HL-60/S4 treated with retinoic acid at 250 ng/mL for 4 days and 3 days (cell line): Measurements from ENCODE around the gene CACNA2D3.

ENCODE experiments used
- in situ Hi-C: fragments of 300-500 bp; cut with MboI; formaldehyde crosslinking; loops from 2 replicates; pipeline ENCODE4 v1.7.0; 2022; ENCODE audit warnings: low sequenced_read_pairs

Gene CACNA2D3

DNA sequence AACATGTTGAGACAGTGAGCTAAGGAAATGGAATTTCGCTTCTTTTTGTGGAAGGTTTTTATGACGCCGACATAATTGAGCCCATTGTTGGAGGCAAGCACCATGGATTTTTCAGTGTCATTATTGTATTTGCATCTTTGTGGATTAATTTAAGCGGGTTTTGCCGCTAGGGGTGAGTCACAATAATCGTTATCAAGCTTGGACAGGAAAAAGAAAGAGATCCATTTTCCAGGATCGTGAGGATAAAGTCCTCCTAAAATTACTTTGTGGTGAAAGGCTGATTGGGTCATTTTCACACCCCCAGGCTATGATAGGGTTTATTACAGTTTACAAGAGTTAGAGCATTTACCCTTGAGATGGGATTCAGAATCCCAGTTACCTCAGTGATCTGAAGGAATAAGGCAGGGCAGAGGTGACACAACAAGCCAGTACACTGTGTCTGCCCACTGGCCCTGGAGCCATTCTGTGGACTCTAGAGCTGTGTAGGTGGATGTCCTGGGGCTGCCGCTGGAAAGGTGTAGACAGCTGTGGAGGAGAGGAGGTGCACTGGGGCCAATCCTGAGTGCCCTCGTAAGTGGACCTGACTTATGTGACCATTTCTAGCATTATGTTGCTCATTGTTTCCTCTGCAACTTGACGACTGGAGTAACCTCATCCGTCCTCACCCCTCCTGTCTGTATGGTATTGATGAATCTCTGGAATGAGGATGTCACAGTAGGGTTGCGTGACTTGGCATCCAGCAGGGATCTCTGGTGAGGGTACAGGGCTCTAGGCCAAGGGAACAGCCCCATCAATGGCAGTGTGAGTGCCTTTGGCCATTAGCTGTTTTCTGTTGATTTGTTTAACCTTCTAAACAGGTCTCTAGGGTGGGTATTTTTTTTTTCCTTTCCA, 435.4 kb downstream of the CACNA2D3 start:
- in situ Hi-C loops, result no loop called here

DNA sequence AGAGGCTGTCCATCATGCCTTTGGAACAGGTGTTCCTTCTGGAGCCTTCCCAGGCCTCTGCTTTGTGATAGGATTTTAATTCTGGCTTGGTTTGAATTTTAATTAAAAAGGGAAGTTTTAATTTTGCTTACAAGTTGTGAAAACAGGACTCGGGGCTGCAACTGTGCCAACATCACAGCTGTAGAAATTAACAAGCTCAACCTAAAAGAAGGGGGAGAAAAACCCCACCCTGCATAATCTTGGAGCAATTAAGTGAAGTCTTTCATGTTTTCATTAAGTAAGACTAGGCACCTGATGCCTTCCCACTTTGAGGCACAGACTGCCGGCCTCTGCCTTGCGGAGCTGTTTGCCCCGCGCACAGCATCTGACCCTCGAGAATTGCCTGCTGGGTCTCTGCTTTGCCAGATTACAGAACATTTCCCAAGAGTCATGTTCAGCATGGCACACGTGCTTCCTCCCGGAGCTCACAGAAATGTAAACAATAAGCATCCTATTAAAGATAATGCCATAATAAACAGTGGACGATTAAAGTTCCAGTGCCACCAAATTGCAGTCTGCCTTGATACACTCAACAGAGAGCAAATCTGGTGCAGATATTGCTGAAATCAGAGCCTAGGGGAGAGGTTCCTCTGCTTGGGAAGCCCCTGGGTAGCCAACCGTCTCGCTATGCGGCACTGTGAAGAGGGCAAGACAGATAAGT, 441.3 kb downstream of the CACNA2D3 start:
- in situ Hi-C loops, result no loop called here

DNA sequence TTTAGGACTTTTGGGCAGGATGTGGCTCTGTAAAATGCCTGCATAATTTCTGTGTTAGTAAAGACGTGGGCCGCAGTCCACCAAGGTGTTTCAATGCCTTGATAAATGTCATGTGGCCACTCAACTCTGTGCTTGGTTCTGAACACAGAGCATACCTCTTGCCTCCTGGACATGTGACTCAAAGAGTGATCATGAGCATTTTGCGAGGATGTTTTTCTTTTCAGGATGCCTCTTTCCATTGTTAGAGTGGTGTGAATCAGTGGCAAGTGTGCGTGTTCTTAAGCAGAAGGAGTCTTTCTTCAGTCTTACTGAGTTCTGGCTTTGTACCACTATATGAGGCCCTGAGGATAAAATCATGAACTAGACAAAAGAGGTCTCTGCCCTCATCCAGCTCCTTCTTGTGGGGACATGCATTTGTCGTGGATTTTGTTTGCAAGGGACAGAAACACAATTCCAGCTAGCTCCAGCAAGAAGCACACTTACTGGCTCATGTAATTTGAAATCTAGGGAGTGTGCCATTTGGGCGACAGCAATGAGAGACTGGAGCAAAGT, 442.1 kb downstream of the CACNA2D3 start:
- in situ Hi-C loops, result no loop called here

DNA sequence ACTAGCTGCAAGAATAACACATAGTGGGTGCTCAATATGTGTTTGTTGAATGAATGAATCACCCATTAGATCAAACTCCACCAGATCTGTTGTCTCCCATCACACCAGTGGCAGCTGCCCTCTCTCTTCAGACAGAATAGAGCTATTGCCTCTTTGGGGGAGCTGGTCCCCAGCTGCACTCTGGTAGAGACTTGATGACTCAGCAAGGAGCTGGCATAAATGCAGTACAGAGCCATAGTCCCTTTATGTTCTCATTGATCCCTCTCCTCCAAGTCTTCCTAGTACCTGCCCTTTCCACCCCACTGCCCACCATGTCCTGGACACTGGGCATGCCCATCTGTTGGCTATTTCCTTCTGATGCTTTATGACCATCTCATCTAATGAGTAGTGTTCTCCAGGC, 443.6 kb downstream of the CACNA2D3 start:
- in situ Hi-C loops, result no loop called here

DNA sequence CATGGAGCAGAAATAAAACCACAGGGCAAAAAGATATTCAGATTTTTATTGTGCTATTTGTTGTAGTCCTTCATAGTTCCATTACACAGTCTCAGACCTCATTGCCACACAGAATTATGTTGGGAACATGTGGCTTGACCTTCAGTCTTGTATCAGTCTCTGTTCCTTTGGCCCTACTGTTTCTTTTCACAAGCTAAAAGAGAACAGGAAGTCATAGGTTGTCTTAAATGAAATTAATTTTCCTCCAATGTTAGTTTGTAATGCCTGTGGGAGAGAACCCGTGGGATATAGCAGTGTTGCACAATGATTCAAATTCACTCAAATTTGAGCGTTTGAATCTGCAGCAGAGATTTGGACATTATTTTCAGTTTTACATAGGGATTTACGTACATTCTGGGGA, 445.6 kb downstream of the CACNA2D3 start:
- in situ Hi-C loops, result no loop called here

DNA sequence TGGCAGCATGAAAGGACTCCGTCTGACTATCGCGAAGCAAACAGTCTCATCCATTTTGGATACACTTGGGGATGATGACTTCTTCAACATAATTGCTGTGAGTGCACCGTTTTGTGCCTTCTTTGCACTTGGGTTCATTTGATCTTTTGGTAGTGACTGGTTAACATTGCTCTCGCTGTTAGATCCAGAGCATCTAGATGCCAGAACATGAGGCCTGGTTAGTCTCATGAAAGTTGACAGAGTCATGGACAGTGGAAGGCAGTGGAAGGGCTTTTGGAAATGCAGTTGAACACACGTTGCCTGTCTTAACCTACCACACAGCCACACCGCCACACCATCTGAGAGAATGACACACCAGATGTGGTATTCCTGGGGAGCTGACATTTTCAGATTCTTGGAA, 447.7 kb downstream of the CACNA2D3 start:
- in situ Hi-C loops, result no loop called here

DNA sequence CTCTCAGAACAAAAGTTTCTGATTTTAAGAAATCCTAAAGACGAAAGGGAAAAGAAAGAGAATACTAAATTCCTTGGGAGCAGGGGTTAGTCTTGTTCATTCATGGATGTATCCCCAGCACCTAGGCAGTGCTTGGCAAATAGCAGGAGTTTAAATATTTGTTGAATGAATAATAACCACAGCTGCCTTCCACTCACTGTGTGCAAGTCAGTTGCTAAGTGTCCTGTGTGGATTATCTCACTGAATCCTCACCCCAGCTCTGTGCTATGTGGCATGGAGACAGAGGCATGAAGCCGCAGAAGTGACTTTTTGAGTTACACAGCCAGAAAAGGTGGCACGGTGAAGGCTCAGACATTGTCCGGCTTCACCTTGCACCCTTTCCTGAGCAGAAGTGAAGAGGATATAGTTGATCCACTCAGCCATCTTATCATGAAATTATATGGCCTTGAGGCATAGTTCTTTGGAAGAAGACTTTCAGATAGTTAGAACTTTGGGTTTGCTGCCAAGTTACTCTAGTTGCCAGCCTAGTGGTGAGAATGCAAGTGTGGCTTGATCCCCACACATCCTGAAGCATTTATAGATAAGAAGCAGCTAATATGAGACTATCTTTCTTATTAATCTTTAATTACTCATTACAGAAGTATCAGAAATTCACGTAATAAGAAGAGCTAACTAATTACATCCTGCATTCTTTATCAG, 450.0 kb downstream of the CACNA2D3 start:
- in situ Hi-C loops, result no loop called here

DNA sequence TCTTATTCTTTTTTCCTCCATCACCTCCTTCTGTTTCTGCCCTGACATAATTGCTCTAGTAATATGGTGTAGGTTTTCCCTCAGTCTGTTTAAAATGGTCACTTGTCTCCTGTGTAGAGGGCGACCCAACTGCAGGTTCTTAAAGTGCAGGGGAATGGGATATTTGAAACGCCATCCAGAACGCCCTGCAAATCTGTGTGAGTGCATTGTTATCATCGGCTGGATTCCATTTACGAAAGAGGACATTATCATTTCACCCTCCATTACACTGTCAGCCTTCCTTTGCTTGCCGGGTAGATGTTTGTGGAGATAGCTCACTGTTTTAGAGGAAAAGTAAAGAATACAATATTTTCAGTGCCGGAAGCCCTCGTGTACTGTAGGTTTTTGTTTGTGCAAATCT, 451.5 kb downstream of the CACNA2D3 start:
- in situ Hi-C loops, result no loop called here

DNA sequence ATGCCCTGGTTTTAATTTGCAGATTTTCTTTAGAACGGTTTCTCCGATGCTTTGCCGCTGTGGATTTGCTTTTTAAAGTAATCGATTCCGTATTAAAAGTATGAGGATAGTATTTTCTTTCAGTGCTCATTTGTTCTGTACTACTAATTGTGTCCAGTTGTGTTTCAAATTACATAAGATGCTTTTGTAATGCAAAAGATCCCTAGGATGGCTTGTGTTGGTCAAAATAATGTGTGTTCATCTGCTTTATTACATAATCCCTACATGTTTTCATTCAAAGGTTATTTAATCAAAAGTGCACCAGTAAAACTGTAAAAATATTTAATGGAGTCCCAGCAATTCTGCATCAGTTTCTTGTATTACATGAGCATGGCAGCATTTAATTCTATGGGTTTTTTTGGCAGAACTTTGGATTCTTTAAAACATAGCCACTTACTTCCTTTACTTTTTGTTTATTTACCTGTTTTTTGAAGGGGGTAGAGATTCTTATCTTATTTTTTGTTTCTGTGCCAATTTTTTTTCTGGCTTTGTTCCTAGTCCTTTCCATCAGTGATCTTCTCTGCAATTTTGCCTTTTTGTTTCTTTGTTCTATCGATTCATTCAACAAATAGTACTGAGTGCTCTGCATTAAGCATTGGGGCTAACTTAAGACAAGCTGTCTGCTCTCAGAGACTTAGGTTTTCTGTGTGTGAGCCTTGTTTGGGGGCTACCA, 452.7 kb downstream of the CACNA2D3 start:
- in situ Hi-C loops, result no loop called here

DNA sequence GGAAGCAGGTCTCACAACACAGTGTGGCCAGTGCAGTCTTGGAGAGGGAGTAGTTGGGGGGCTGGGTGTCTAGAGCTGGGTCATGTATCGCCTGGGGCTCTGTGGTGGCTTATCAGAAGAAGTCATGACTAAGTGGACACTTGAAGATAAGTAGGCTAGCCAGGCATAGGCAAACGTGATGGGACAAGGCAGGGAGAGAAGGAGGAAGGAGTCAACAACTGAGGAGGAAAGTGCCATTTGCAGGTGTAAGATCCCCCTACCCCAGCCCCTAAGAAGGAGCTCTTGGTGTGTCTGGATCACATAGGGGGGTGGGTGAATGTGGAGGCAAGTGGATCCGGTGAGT, 453.2 kb downstream of the CACNA2D3 start:
- in situ Hi-C loops, result no loop called here

DNA sequence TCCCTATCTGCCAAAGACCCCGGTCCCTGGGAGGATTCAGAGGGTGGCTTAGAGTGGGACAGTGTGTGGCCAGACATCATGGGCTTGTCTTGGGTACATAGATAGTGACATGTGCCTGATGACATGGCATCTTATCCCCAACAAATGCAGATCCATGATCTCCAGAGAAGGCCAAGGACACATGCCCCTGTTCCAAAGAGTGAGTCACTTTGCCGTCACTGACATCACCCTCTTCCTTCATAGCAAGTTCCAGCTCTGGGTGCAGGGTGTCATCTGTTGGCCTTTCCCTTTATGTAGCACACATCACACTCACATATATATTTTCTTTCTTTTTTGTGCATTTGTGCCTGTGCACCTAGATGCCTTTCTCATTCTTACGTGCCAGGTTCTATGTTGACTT, 455.0 kb downstream of the CACNA2D3 start:
- in situ Hi-C loops, result no loop called here

DNA sequence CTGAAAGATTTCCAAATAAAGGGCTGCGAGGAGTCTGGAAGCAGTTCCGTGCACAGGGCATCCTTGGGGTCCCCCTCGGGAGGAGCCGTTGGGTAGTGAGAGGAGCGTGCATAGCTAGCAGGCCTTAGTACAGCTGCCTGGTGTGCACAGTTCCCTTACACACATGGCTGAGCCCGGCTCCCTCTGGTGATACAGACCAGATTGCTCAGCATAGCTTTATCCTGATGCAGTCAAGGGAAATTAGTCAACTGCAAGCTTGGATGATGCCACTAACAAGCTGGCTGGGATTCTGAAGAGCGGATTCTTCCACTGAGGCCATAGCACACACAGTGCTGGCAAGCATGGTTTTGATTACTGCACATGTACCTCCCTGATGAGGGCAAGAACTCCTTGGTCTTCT, 456.1 kb downstream of the CACNA2D3 start:
- in situ Hi-C loops, result no loop called here

DNA sequence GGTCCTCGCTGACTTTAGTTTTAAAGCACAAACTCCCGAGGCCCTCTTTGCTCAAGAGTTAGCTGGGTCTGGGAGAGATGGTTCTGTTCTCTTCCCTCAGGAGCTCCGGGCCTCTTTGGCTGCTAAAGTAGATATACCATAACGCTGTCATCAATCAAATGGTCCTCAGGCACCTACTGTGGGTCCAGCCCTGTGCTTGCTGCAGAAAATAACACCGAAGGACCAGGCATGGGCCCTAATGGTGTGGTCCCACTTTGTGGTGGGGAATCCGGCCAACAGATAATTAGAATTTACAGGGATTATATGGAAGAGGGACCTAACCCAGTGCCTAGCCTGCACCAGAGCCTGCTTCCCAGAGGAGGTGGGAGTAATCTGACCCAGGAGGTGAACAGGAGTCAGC, 458.1 kb downstream of the CACNA2D3 start:
- in situ Hi-C loops, result no loop called here

DNA sequence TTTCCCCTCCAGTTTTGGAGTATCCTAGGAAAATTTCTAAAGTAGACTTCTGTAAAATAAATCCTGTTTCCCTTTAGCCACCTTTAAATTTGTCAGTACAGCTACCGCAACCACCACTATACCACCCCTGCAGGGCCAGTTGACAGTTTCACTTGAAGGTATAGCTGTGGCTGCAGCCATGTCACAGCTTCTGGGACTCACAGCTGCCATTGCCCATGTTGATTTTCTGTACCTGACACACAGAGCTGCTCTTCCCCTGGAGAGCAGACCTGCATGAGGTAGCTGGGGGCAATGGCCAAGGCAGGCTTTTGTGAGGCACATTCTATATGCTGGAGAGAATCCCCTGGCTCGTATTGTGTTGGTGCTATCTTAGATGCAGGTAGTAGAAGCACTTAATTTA, 460.1 kb downstream of the CACNA2D3 start:
- in situ Hi-C loops, result no loop called here

DNA sequence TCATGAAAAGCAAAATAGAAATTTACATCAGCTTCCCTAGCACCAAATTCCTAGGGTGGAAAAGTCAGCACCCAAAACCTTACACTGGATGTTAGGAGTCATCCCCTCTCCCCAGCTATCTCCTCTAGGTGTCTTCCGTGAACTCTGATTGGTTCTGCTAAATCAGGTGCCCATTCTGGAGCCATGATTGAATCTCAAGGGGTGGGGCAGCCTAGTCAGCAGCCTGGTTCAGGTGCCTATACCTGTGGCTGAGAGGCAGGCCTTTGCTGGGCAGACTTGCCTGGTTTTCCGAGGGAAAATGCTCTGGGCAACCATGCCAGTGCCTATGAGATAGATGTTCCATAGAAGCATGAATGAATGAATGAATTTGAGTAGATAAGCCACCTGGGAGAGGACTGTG, 468.8 kb downstream of the CACNA2D3 start:
- in situ Hi-C loops, result no loop called here

DNA sequence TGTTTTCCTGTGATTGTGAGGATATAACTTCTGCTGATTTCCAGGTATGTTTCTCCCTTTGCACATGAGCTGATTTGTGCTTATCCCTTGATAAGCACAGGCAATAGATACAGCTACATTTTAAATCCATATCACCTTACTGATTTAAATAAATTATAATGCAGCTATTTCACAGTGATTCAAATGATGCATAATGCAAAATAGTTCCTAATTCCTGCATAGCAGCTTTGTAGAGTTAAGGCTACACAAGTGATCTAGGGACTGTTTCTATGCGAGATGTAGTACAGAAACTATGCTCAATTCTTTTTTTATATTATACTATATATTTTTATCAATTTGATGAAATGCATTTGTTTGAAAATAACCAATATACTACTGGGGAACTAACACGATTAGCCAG, 471.3 kb downstream of the CACNA2D3 start:
- in situ Hi-C loops, result no loop called here

DNA sequence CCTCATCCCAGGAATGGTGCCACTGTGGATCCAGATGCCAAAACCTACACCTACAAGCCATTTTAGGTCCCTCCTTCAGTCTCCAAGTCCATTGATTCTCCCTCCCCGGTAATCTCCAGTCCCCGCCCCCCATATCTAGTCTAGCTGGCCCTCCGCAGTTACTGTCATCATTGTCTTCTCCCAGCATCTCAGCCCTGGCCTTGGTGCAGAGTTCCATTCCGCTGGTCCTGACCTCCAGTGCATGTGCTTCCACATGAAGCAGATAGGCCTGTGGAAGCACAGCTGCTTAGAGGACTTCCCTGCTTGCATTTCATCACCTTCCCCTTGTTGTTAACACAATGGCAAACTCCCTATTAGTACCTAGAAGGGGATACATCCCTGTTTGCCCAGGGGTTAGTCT, 473.7 kb downstream of the CACNA2D3 start:
- in situ Hi-C loops, result no loop called here

DNA sequence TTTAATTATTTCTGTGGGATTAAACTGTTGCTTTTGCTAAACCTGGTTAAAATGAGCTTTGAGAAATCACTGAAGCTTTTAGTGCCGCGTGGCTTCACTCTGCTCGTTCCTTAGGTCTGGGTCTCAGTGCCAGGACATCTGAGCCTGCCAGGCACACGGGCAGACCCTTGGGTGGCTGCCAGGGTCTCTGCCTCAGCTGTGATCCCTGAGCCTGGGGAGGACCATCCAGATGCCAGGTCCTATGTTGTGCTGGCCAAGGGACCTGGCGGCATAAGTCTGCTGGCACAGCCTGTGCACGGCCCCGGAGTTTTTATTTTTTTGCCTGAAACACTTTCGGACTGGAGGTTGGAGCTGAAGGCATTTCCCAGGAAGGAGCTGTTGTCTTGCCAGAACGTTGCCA, 477.4 kb downstream of the CACNA2D3 start:
- in situ Hi-C loops, result no loop called here

DNA sequence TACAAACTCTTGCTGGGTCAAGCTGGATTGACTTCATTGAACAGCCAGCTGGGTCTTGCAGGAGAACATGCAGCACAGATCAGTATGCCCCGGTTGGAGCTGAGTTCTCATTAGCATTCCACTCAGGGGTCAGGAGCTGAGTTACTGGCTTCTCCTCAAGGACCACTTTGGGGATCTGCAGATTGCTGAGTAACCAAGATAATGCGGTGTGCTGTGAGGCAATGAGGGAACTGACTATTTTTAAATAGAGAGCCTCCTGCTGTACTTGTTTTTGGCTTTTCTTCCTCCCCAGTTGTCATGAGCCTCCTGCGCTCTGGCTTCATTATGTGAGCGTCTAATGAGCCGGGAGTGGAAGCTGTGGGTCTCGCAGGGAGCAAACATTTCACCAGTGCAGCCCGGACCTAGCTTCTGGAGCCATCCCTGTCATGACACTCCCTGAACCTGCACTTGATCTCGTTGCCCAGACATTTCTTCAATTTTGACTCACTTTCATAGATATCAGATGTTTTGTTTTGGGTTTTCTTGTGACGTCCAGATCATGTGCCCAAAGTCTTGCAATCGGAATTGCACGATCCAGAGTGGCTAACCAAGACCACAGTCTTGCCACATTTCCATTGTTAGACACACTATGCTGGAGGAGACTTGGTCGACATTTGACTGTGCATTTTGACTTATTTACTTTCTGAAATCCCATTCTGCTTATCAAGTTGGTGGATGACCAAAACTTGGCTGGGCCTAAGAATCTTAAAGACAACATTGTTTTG, 478.3 kb downstream of the CACNA2D3 start:
- in situ Hi-C loops, result no loop called here

DNA sequence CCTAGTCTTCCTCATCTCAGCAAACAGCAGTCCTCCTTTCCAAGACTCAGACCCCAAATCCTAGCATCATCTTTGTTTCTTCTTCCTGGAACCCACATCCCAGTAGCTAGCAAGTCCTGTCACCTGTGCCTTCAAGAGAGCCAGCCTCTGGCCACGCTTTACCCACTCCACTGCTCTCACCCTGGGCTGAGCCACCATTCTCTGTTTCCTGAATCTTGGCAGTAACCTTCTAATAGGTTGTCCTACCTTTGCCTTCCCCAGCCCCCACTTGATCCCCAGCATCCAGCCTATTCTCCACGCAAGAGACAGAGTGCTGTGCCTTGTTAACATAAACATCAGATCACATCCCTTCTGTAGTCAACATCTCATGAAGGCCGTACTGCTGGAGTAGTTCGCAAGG, 482.1 kb downstream of the CACNA2D3 start:
- in situ Hi-C loops, result no loop called here
